ENCODE results near the gene NSFL1C.

- TF ChIP-seq, protein P1, sequence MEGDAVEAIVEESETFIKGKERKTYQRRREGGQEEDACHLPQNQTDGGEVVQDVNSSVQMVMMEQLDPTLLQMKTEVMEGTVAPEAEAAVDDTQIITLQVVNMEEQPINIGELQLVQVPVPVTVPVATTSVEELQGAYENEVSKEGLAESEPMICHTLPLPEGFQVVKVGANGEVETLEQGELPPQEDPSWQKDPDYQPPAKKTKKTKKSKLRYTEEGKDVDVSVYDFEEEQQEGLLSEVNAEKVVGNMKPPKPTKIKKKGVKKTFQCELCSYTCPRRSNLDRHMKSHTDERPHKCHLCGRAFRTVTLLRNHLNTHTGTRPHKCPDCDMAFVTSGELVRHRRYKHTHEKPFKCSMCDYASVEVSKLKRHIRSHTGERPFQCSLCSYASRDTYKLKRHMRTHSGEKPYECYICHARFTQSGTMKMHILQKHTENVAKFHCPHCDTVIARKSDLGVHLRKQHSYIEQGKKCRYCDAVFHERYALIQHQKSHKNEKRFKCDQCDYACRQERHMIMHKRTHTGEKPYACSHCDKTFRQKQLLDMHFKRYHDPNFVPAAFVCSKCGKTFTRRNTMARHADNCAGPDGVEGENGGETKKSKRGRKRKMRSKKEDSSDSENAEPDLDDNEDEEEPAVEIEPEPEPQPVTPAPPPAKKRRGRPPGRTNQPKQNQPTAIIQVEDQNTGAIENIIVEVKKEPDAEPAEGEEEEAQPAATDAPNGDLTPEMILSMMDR (IDR thresholded peaks at IDR 0.05) = peak; percentile 47 to 71 (median 63)
- TF ChIP-seq POLR2A (IDR thresholded peaks at IDR 0.05; ENCODE audit: low read depth) = no peak
- no peak for TF ChIP-seq EP300 (IDR thresholded peaks at IDR 0.05)
- TF ChIP-seq POLR2AphosphoS5 (IDR thresholded peaks at IDR 0.05) = peak in 1 of 2 donors; percentile 12
Observed at GRCh38 chr20:1503564-1504227, 37.0 kb upstream of the NSFL1C start.
